GM12873 (cell line): ENCODE measurements around the gene PROSER3.

ENCODE experiments used
- TF ChIP-seq, protein P1 (sequence below): IDR thresholded peaks from 2 replicates; pipeline ENCODE4 v1.5.1; 2012; ENCODE audit warnings: low read depth, mild to moderate bottlenecking, moderate library complexity, low read length, control low read depth; ENCODE audit not compliant: insufficient read depth; ENCODE audit errors: missing control alignments

Gene PROSER3

DNA sequence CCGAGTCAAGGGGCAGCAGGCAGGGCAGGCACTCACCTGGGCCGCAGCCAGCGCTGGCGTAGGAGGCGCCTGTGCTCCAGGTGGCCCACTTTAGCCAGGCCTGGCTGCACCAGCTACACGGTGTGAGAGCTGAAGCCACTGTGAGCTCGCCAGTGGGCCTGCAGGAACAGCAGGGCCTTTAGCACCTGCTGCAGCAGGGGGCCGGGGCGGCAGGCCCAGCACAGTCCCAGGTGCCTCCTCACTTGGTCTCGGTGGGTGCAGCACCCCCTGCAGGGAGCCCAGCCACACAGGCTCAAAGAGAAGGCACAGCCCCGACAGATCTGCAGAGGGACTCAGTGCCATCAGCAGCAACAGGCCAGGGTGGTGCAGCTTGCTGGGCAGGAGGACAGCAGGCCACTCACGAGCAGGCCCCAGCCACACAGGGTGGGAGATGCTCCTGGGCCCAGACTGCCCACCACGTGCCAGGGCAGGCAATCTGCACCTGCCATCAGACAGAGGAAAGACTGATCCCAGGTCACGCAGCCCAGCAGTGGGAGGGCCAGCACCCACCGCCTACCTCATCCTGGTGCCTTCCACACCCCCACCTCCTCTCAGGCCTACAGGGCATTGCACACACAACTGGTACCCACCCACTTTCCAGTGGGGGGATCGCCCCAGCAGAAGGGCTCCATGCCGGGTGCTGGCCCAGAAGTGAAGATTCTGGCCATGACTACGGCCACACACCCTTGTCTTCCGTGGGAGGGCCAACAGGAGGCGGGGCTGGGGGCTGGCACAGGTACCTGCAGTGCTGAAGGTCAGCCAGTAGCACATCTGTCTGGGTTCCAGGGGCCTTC is 33.2 kb downstream of the PROSER3 start:
- TF ChIP-seq, protein P1, sequence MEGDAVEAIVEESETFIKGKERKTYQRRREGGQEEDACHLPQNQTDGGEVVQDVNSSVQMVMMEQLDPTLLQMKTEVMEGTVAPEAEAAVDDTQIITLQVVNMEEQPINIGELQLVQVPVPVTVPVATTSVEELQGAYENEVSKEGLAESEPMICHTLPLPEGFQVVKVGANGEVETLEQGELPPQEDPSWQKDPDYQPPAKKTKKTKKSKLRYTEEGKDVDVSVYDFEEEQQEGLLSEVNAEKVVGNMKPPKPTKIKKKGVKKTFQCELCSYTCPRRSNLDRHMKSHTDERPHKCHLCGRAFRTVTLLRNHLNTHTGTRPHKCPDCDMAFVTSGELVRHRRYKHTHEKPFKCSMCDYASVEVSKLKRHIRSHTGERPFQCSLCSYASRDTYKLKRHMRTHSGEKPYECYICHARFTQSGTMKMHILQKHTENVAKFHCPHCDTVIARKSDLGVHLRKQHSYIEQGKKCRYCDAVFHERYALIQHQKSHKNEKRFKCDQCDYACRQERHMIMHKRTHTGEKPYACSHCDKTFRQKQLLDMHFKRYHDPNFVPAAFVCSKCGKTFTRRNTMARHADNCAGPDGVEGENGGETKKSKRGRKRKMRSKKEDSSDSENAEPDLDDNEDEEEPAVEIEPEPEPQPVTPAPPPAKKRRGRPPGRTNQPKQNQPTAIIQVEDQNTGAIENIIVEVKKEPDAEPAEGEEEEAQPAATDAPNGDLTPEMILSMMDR, result peak; percentile 44

DNA sequence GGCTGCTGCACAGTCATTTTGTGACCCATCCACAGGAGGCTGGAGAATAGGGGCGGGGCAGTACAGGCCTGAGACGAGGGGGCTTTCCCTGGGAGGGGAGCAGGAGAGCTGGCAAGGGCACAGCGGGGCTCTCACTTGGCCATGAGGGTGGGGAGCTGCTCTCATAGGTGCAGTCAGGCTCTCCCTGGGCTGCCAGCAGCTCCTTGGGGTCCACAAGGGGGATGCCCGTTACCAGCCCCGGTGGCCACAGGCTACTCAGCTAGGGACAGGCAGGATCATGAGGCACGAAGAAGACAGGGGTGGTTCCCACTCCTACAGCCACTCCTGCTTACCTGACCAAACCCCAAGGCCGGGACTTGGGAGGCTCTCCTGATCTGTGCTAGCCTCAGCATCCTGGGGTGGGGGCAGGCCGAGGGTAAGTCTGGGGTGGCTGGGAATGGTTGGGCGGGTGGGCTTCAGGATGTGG is 33.9 kb downstream of the PROSER3 start:
- TF ChIP-seq, protein P1, result no peak

DNA sequence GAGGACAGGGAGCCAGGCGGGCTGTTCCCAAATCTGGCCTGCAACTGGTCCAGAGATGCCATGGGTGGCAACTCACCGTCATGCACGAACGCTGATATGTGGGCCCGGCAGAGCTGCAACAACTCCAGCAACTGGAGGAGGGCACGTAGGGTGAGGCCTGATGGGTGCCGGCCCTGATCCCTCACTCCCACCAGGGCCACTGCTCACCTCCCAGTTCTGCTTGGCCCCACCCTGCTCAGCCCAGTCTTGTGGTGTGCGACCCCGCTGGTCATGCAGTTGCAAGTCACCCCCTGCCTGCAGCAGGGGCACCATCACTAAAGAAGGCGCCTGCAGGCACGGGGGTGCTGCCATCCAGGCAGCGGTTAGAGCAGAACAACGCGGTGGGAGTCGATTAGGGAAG is 34.3 kb downstream of the PROSER3 start:
- TF ChIP-seq, protein P1, result no peak

DNA sequence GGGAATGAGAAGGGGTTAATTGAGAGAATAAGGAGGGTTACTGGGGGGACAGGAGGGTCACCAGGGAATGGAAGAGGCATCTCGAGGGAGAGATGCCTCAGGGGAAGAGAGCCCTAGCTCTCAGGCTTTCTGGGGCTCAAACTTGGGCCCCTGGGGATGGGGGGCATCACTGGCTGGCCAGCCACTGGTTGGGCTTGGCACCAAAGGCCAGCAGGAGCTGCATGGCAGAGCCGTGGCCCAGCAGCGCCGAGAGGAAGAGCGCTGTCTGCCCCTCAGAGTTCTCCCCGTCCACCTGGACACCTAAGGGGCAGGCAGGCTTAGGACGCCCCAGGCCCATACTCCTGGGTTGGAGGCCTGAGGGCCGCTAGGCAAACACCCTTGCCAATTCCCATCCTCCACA is 34.9 kb downstream of the PROSER3 start:
- TF ChIP-seq, protein P1, result no peak

DNA sequence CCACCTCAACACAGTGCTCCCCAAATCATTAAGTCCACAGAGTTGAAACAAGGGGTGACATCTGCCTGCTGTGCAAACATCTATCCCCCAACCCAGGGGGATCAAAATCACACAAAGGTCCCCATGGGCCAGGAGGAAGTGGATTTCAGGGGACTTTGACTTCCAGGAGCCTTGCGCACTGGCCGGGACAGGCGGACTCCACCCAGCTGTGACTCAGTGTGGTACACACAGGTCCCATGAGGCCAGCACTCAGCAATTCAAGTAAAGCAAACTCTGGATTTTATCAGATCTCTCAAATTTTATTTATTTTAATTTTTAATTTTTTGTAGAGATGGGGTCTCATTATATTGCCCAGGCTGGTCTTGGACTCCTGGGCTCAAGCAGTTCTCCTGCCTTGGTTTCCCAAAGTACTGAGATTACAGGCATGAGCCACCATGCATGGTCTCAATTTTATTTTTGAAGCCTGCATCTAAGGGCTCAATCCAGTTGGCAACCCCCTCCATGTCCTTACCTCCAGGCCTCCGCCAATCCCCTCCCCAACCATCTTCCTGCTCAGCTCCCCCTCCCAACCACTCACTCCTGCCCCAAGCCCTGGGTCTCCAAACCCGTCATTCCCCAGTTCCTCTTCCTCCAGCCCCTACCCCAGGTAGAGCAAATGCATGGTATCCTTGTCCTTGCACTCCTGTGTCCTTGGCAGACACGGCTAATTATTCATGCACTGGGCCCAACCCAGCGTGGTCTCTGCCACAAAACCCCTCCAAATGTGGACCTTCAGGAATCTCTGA is 35.6 kb downstream of the PROSER3 start:
- TF ChIP-seq, protein P1, result no peak

DNA sequence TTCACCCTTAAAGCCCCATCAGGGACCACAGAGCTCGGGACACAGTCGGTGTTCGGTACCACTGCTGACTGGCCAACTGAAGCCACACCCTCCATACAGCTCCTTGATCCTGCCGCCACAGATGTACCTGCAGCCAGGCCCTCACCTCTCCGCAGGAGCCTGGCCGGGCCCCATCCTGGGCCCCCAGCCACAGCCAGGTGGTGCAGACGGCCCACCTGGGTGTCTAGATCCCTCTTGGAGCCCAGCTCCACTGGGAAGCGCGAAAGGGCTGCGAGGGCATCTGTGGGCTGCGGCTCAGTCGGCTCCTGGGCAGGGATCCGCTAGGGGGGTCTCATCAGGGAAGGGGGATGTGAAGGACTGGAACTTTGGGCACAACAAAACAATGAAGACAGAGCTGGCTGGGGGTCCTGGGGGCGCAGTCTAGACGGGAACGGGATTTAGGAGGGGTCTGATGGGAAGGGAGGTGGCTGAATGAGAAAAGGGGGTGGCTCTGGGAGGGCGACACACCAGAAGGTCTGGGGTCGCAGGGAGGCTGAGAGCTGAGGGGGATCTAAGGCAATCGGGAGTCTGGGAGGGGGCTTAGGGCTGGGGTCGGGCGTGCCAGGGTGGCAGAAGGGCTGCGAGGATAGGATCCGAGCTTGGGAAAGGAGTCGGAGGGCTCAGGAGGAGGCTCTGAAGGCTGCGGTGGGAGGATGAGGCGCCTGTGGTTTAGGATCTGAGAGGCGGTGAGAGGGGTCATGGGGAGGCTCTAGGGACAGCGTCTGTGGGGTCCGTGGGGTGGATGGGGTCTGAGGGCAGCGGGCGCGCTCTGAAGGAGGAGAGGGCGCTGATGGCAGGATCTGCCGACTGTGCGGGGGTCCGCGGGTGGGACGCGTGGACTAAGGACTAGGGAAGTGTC is 38.9 kb downstream of the PROSER3 start:
- TF ChIP-seq, protein P1, result no peak

DNA sequence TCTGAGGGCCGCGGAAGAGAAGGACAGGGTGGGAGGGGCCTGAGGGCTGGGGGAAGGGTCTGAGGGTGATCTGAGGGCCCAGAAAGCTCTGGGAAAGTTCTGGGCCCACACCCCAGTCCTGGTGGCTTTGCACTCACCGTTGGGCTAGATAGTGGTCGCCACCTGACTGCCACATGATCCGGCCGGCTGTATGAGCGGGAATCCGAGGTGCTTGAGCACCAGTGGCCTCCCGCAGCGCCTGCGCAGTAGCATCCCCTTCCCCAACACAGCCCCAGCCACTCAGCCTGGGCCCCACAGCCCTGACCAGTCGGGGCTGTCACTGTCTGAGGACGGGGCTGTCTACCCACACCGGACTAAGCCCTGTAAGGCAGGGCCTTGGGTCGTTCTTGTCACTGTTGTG is 39.7 kb downstream of the PROSER3 start:
- TF ChIP-seq, protein P1, result no peak
